H1 (cell line): ENCODE results near the gene BCL6B. TPM values are rescaled to one million over a fixed set of nuclear protein-coding genes. Genes with fewer than 3 reads are reported as not detected.

ENCODE experiments used
- CTCF ChIA-PET: fragments of 300-600 bp; sonication (Branson Sonifier 250); formaldehyde crosslinking; loops from one replicate; lab custom pipeline; 2021; ENCODE audit not compliant: partially characterized antibody; lab: Charles Lee
- POLR2A ChIA-PET: fragments of 300-600 bp; sonication (Branson Sonifier 250); formaldehyde crosslinking; loops from one replicate; lab custom pipeline; 2021; ENCODE audit warnings: inconsistent platforms; ENCODE audit not compliant: partially characterized antibody; lab: Charles Lee
- DNase-seq, 2 experiments: peaks; one replicate each; pipeline versions ENCODE4 v3.0.0 to v3.0.0-alpha.2; 2010 to 2022; ENCODE audit warnings: low spot score in 2 of 2, low read depth in 1 of 2, mixed read lengths in 1 of 2
- FAIRE-seq: peaks from 2 replicates; lab custom pipeline; 2011; peaks lifted over from hg19 to GRCh38; lab: Jason Lieb, UNC
- H2AFZ ChIP-seq: 2 replicates; pipeline ENCODE4 v1.8.1; 2012; ENCODE audit warnings: low read length, inconsistent platforms
- H2AK5ac ChIP-seq: 2 replicates; pipeline ENCODE4 v1.6.1; 2013; ENCODE audit warnings: low read depth, low read length
- H2BK120ac ChIP-seq: replicated peaks from 2 replicates; pipeline ENCODE3; 2013; ENCODE audit warnings: low read depth, low read length, inconsistent platforms
- H2BK12ac ChIP-seq: 2 replicates; pipeline ENCODE4 v1.6.1; 2013; ENCODE audit warnings: low read depth, low read length
- H2BK15ac ChIP-seq: 2 replicates; pipeline ENCODE4 v1.6.1; 2013; ENCODE audit warnings: low read length
- H2BK20ac ChIP-seq: 2 replicates; pipeline ENCODE4 v1.6.1; 2013; ENCODE audit warnings: low read length
- H2BK5ac ChIP-seq: 2 replicates; pipeline ENCODE4 v1.6.1; 2013; ENCODE audit warnings: low read depth, low read length
- H3K14ac ChIP-seq: 2 replicates; pipeline ENCODE4 v1.6.1; 2013; ENCODE audit warnings: inconsistent platforms; ENCODE audit not compliant: insufficient read length
- H3K18ac ChIP-seq: 2 replicates; pipeline ENCODE4 v1.6.1; 2013; ENCODE audit warnings: low read length; ENCODE audit errors: extremely low read depth
- H3K23ac ChIP-seq: 2 replicates; pipeline ENCODE4 v1.6.1; 2013; ENCODE audit warnings: inconsistent platforms; ENCODE audit not compliant: insufficient read length
- H3K23me2 ChIP-seq: 2 replicates; pipeline ENCODE4 v1.6.1; 2013; ENCODE audit warnings: low read depth, low read length
- H3K27ac ChIP-seq: 2 replicates; pipeline ENCODE4 v1.6.1; 2011; ENCODE audit warnings: low read depth, low read length, inconsistent platforms
- H3K27me3 ChIP-seq, 4 experiments: replicated peaks in 1 of 4; 1 replicate in 1 of 4; 2 replicates in 3 of 4; pipeline versions ENCODE4 v1.6.1 to v1.8.1; 2011 to 2013; ENCODE audit warnings: low read length in 3 of 4, mild to moderate bottlenecking in 3 of 4, inconsistent platforms in 2 of 4, mixed read lengths in 2 of 4, moderate library complexity in 1 of 4; ENCODE audit not compliant: control insufficient read depth in 3 of 4, insufficient read depth in 3 of 4; ENCODE audit errors: extremely low read depth in 1 of 4
- H3K36me3 ChIP-seq, 4 experiments: 2 replicates each; pipeline versions ENCODE4 v1.6.1 to v1.8.1; 2011 to 2013; ENCODE audit warnings: mild to moderate bottlenecking in 4 of 4, low read length in 3 of 4, moderate library complexity in 2 of 4, control low read depth in 1 of 4, inconsistent platforms in 1 of 4; ENCODE audit not compliant: insufficient read depth in 4 of 4, control insufficient read depth in 2 of 4
- H3K4ac ChIP-seq: replicated peaks from 2 replicates; pipeline ENCODE3; 2013; ENCODE audit warnings: low read length, low read depth, mixed read lengths, inconsistent platforms; ENCODE audit not compliant: insufficient read length
- H3K4me1 ChIP-seq, 4 experiments: replicated peaks in 1 of 4; 1 replicate in 1 of 4; 2 replicates in 3 of 4; pipeline versions ENCODE4 v1.6.1 to v1.8.1; 2011 to 2013; ENCODE audit warnings: low read length in 3 of 4, inconsistent platforms in 2 of 4, mixed read lengths in 1 of 4; ENCODE audit not compliant: insufficient read depth in 4 of 4, control insufficient read depth in 3 of 4
- H3K4me2 ChIP-seq, 2 experiments: 2 replicates each; pipeline versions ENCODE4 v1.6.1 to v1.8.1; 2011 to 2013; ENCODE audit warnings: low read depth in 2 of 2, low read length in 2 of 2, control low read depth in 1 of 2, inconsistent platforms in 1 of 2, mild to moderate bottlenecking in 1 of 2; ENCODE audit not compliant: insufficient read depth in 1 of 2
- H3K4me3 ChIP-seq, 4 experiments: fragments of 200-600, 300-600 bp in 1 of 4; sonication (generic), shearing (Covaris generic), sonication (Bioruptor Twin) in 1 of 4; 2 replicates each; pipeline versions ENCODE4 v1.5.1 to v1.8.1; 2011 to 2016; ENCODE audit warnings: low read length in 4 of 4, low read depth in 3 of 4, control low read depth in 2 of 4, inconsistent platforms in 2 of 4, mild to moderate bottlenecking in 2 of 4, mixed read lengths in 1 of 4, moderate library complexity in 1 of 4; ENCODE audit not compliant: insufficient read depth in 2 of 4; ENCODE audit errors: extremely low read depth in 1 of 4
- H3K56ac ChIP-seq: replicated peaks from 2 replicates; pipeline ENCODE3; 2013; ENCODE audit warnings: low read depth, mild to moderate bottlenecking, mixed read lengths, low read length, inconsistent platforms; ENCODE audit not compliant: insufficient read length
- H3K79me1 ChIP-seq: 2 replicates; pipeline ENCODE4 v1.6.1; 2013; ENCODE audit warnings: low read depth, low read length, control low read depth
- H3K79me2 ChIP-seq, 2 experiments: 2 replicates each; pipeline versions ENCODE4 v1.6.1 to v1.8.1; 2012 to 2013; ENCODE audit warnings: low read length in 2 of 2, mild to moderate bottlenecking in 2 of 2, inconsistent platforms in 1 of 2; ENCODE audit not compliant: insufficient read depth in 2 of 2, control insufficient read depth in 1 of 2
- H3K9ac ChIP-seq, 4 experiments: replicated peaks in 1 of 4; 1 replicate in 1 of 4; 2 replicates in 3 of 4; pipeline versions ENCODE4 v1.6.1 to v1.8.1; 2011 to 2013; ENCODE audit warnings: low read depth in 3 of 4, low read length in 3 of 4, control low read depth in 2 of 4, mild to moderate bottlenecking in 2 of 4, moderate library complexity in 2 of 4, inconsistent platforms in 1 of 4; ENCODE audit errors: extremely low read depth in 1 of 4
- H3K9me3 ChIP-seq, 2 experiments: 2 replicates each; pipeline versions ENCODE4 v1.6.1 to v1.8.1; 2012 to 2013; ENCODE audit warnings: mild to moderate bottlenecking in 2 of 2, moderate library complexity in 2 of 2, control low read depth in 1 of 2, inconsistent platforms in 1 of 2, low read depth in 1 of 2, low read length in 1 of 2, mixed read lengths in 1 of 2; ENCODE audit not compliant: insufficient read depth in 2 of 2
- H4K20me1 ChIP-seq, 2 experiments: replicated peaks in 1 of 2; 2 replicates each; pipeline versions ENCODE3 to v1.8.1; 2011 to 2013; ENCODE audit warnings: inconsistent platforms in 2 of 2, low read length in 2 of 2, mild to moderate bottlenecking in 1 of 2; ENCODE audit not compliant: insufficient read depth in 2 of 2, control insufficient read depth in 1 of 2
- H4K5ac ChIP-seq: 2 replicates; pipeline ENCODE4 v1.6.1; 2013; ENCODE audit warnings: low read length, low read depth, mixed read lengths, inconsistent platforms; ENCODE audit not compliant: insufficient read length
- H4K8ac ChIP-seq: 2 replicates; pipeline ENCODE4 v1.8.0; 2013; ENCODE audit warnings: mild to moderate bottlenecking, moderate library complexity, low read length, inconsistent platforms; ENCODE audit not compliant: insufficient read depth; ENCODE audit errors: extremely low read depth
- H4K91ac ChIP-seq: replicated peaks from 2 replicates; pipeline ENCODE3; 2013; ENCODE audit warnings: low read length, mixed read lengths, inconsistent platforms; ENCODE audit not compliant: insufficient read length
- ASH2L ChIP-seq: fragments of 200-600, 300-600 bp; sonication (generic); IDR thresholded peaks from one replicate; pipeline ENCODE4 v1.7.1; 2017; ENCODE audit warnings: low read length
- BACH1 ChIP-seq: IDR thresholded peaks from 2 replicates; pipeline ENCODE4 v1.6.1; 2012; ENCODE audit warnings: low read length, improper control_type of control experiment
- CHD2 ChIP-seq: IDR thresholded peaks from 2 replicates; pipeline ENCODE4 v1.6.1; 2012; ENCODE audit warnings: low read length, improper control_type of control experiment
- CTBP2 ChIP-seq: IDR thresholded peaks from 2 replicates; pipeline ENCODE4 v1.7.0; 2011; ENCODE audit warnings: borderline replicate concordance, mild to moderate bottlenecking, moderate library complexity, mixed read lengths, low read length; ENCODE audit not compliant: insufficient read depth, insufficient read length
- GABPA ChIP-seq: IDR thresholded peaks from 2 replicates; pipeline ENCODE4 v1.6.1; 2011; ENCODE audit warnings: mild to moderate bottlenecking, low read length, moderate library complexity, borderline replicate concordance; ENCODE audit not compliant: insufficient read depth
- HDAC2 ChIP-seq, 2 experiments: fragments of 300-600 bp in 1 of 2; sonication (generic) in 1 of 2; IDR thresholded peaks; 2 replicates each; pipeline ENCODE4 v1.6.1; 2011 to 2012; ENCODE audit warnings: low read depth in 2 of 2, low read length in 2 of 2, mild to moderate bottlenecking in 2 of 2, moderate library complexity in 2 of 2, borderline replicate concordance in 1 of 2, inconsistent platforms in 1 of 2
- JUN ChIP-seq: IDR thresholded peaks from 2 replicates; pipeline ENCODE4 v1.6.1; 2011; ENCODE audit warnings: low read depth, mild to moderate bottlenecking, improper control_type of control experiment, low read length
- RBBP5 ChIP-seq: IDR thresholded peaks from 2 replicates; pipeline ENCODE4 v1.7.1; 2012; ENCODE audit warnings: low read depth, mild to moderate bottlenecking, inconsistent platforms, low read length, moderate library complexity, borderline replicate concordance
- RNF2 ChIP-seq: fragments of 200-900, 300-1000 bp; sonication (generic); IDR thresholded peaks from 2 replicates; pipeline ENCODE4 v1.7.1; 2016; ENCODE audit warnings: borderline replicate concordance, low read depth, mild to moderate bottlenecking, antibody characterized with exemption, low read length; ENCODE audit not compliant: poor library complexity, severe bottlenecking; ENCODE audit errors: missing control alignments
- SIRT6 ChIP-seq: IDR thresholded peaks from one replicate; pipeline ENCODE4 v1.7.1; 2012; ENCODE audit warnings: low read length, inconsistent platforms
- SRF ChIP-seq: IDR thresholded peaks from 2 replicates; pipeline ENCODE4 v1.6.1; 2011; ENCODE audit warnings: mild to moderate bottlenecking, low read depth, low read length, moderate library complexity
- TAF1 ChIP-seq: IDR thresholded peaks from 2 replicates; pipeline ENCODE4 v1.6.1; 2011; ENCODE audit warnings: mild to moderate bottlenecking, low read depth, low read length
- ZNF274 ChIP-seq: IDR thresholded peaks from 2 replicates; pipeline ENCODE4 v1.7.0; 2012; ENCODE audit warnings: low read length, borderline replicate concordance; ENCODE audit errors: extremely low read depth
- WGBS, 2 experiments: shearing (Covaris generic) in 1 of 2; methylation state at CpG; one replicate each; pipeline versions ENCODE4 v1.1.6 to v1.1.7; 2013 to 2015; ENCODE audit warnings: low lambda C conversion rate in 2 of 2, mixed read lengths in 2 of 2, inconsistent platforms in 1 of 2, low coverage in 1 of 2, missing lambda C conversion rate in 1 of 2; ENCODE audit not compliant: insufficient replicate concordance in 2 of 2, insufficient coverage in 1 of 2, insufficient read length in 1 of 2; ENCODE audit errors: extremely low coverage in 1 of 2, missing lambda C conversion rate in 1 of 2; 5-methylcytosine and 5-hydroxymethylcytosine counted together
- polyA plus RNA-seq, 7 experiments: library from polyadenylated mRNA; depleted of rRNA in 3 of 7; stranded (reverse) in 5 of 7; unstranded in 2 of 7; fragments of >200 nt in 5 of 7; fragments of 200-250 nt in 2 of 7; gene quantifications; 1 replicate in 5 of 7; 2 replicates in 1 of 7; 4 replicates in 1 of 7; pipeline versions ENCODE4 v1.2.1 to v1.2.3, GENCODE V29; 2011 to 2013; ENCODE audit warnings: missing spikeins in 2 of 7, mixed read lengths in 2 of 7
- total RNA-seq: library from RNA; stranded (reverse); fragmentation: NEBNext Ultra II Directional; extraction: Animal tissue kit (Norgen Biotek cat#: 25700); gene quantifications from 2 replicates; pipeline ENCODE4 v1.2.1, GENCODE V29; 2021

Gene BCL6B
- total and polyA plus RNA-seq, 2 of the 8 experiments (the other 6 are each of a cell fraction or from before 2014, with no cell fraction given): 6.6 to 8.7 TPM

- Histone ChIP-seq H3K4me2 (no peak overlapping the region), H3K56ac (no peak overlapping the region), H4K8ac (no peak overlapping the region), H3K23me2 (no peaks in the 10 kb centered on the region), H3K18ac (no peak overlapping the region), H2AFZ (no peak overlapping the region), H3K4ac (no peak overlapping the region), H3K79me2 (no peaks in the 10 kb centered on the region), H3K14ac (no peak overlapping the region), H2AK5ac (no peak overlapping the region), H3K23ac (no peak overlapping the region), H2BK5ac (no peak overlapping the region), H3K9me3 (no peaks in the 10 kb centered on the region), H3K4me1 (no peaks in the 10 kb centered on the region), H2BK12ac (no peak overlapping the region), H3K27me3 (no peaks in the 10 kb centered on the region), H3K9ac (no peak overlapping the region), H4K5ac (no peak overlapping the region), H3K4me3 (no peak overlapping the region), H3K79me1 (no peaks in the 10 kb centered on the region), H2BK120ac (no peak overlapping the region), H4K91ac (no peak overlapping the region), H2BK15ac (no peak overlapping the region), H3K27ac (no peak overlapping the region), H3K36me3 (no peaks in the 10 kb centered on the region), H2BK20ac (no peak overlapping the region), H4K20me1 (no peaks in the 10 kb centered on the region)
- 90% methylated on average over 7 of the region's 7 CpGs; no CpG with 5 or more reads in 1 of the 2 experiments for WGBS, 2 experiments
- POLR2A ChIA-PET: no interaction called here
- DNase-seq: no peak
- no peak for FAIRE-seq
- CTCF ChIA-PET: interaction anchor here (1.1 to 1.3 kb wide), 3 partner anchors 21 to 59 kb away, joined by 3 to 4 read pairs (median 4); no protein-coding TSS in a partner anchor
- no peak for TF ChIP-seq CHD2
- no peak for TF ChIP-seq SRF
- no peak for TF ChIP-seq ASH2L
- TF ChIP-seq RNF2: no peak
- no peak for TF ChIP-seq SIRT6
- TF ChIP-seq ZNF274: no peak
- TF ChIP-seq JUN: no peak
- no peak for TF ChIP-seq HDAC2 (IDR thresholded peaks at IDR 0.05; ENCODE audit: borderline replicate concordance in 1 of 2, low read depth in 2 of 2, low read length in 2 of 2)
- TF ChIP-seq TAF1: no peak
- TF ChIP-seq CTBP2: no peak
- TF ChIP-seq RBBP5: no peak
- TF ChIP-seq BACH1: no peak
- no peak for TF ChIP-seq GABPA
Observed at GRCh38 chr17:7077911-7078546, 55.2 kb downstream of the BCL6B start.
